GM10266 (cell line): ENCODE data around the gene UTP3.

Experiments used
- DNase-seq: peaks from one replicate; pipeline ENCODE4 v3.0.0; 2012; ENCODE audit errors: extremely low spot score
- TF ChIP-seq, protein P1 (sequence below): IDR thresholded peaks from 2 replicates; pipeline ENCODE4 v1.5.1; 2012; ENCODE audit warnings: mild to moderate bottlenecking, low read depth; ENCODE audit not compliant: control insufficient read depth, insufficient read depth; ENCODE audit errors: missing control alignments

UTP3 gene

DNA sequence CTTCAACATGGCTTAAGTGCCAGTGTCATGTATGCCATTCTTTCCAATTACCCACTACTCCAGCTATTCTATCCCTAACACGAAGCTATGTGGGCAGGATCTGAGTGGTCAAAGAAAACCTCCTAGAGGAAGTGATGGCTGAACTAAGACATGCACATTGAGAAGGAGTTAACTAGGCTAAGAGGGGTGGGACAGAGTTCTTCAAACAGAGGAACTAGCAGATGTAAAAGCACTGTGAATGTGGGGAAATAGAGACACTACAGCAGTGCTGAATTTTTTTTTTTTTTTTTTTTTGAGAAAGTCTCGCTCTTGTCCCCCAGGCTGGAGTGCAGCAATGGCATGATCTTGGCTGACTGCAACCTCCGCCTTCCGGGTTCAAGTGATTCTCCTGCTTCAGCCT is 28.2 kb upstream of the UTP3 start:
- TF ChIP-seq, protein P1, sequence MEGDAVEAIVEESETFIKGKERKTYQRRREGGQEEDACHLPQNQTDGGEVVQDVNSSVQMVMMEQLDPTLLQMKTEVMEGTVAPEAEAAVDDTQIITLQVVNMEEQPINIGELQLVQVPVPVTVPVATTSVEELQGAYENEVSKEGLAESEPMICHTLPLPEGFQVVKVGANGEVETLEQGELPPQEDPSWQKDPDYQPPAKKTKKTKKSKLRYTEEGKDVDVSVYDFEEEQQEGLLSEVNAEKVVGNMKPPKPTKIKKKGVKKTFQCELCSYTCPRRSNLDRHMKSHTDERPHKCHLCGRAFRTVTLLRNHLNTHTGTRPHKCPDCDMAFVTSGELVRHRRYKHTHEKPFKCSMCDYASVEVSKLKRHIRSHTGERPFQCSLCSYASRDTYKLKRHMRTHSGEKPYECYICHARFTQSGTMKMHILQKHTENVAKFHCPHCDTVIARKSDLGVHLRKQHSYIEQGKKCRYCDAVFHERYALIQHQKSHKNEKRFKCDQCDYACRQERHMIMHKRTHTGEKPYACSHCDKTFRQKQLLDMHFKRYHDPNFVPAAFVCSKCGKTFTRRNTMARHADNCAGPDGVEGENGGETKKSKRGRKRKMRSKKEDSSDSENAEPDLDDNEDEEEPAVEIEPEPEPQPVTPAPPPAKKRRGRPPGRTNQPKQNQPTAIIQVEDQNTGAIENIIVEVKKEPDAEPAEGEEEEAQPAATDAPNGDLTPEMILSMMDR: no peak
- DNase-seq: no peak

DNA sequence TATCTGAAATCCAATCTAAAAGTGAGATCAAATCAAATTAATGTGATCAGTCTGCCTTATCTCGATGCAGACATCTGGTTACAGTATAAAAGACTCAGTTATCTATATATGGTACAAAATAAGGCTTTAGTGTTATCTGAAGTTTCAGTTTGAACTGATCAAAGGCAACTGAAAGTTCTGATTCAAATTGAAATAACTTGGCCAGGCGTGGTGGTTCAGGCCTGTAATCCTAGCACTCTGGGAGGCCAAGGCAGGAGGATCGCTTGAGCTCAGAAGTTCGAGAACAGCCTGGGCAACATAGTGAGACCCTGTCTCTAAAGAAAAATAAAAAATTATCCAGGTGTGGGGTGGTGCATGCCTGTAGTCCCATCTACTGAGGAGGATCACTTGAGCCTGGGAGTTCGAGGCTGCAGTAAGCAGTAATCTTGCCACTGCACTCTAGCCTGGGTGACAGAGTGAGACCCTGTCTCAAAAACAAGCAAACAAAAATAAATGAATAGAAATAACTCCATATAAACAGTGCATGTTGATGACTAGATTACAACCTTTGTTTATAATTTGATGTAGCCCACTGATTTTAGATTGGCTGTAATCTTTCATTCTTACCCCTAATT is 26.9 kb upstream of the UTP3 start:
- DNase-seq: peak; percentile 19

DNA sequence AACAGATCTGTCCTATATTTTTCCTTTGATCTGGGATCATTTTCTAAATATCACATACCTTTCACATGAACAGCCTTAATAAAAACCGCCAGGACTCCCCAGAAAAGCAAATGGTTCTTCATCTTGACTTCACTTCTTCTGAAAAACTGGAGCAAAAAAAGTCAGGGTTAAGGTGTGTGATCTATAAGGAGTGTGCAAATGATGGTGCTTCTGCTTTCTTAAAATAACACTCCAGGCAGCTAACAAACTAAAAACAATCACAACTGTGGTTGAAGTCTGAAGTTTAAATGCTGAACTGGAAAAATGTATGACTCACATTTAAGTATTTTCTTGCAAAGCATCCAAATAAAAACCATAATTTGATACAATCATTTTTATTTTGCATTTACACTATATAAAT is 22.0 kb upstream of the UTP3 start, which contains the start of gene JCHAIN:
Gene JCHAIN (minus strand): TSS at position 140 of the 400 bp plus-strand sequence. CDS start 18 bp downstream, at position 122.
- DNase-seq: no peak
- TF ChIP-seq, protein P1: no peak

DNA sequence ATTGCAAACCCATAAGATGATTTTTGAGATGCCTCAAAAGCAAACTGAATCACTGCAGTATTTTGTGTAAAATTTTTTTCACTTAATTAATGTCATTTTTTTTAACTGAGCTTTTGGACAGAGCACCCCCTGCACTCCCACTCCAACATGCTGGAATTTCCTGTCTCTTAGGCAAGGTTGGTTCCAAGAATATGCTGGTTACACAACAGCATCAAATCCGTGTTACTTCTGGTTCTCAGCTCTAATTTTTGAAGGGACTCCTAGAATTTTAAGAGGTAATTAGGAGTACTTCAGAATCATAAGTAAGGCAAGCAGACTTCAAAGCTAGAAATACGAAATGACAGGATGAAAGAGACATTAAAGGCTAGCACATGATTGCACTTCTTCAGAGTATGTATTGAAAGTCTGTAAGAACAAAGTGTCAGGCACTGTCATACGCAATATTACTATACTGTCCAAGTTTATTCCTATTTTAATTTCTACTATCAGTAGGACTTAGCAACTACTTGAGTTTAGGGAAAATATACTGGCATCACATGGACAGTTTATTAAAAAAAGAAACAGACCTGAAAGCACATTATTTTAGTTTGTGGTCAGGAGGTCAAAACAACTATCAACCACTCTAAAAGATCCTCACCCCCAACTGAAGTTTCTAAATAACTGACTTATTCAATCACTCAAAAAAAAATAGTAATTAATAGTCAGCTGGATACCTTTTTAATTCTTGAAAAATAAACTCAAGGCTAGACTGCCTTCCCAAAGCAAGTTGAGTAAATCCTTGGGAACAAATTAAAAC is 20.4 kb upstream of the UTP3 start:
- DNase-seq: no peak

DNA sequence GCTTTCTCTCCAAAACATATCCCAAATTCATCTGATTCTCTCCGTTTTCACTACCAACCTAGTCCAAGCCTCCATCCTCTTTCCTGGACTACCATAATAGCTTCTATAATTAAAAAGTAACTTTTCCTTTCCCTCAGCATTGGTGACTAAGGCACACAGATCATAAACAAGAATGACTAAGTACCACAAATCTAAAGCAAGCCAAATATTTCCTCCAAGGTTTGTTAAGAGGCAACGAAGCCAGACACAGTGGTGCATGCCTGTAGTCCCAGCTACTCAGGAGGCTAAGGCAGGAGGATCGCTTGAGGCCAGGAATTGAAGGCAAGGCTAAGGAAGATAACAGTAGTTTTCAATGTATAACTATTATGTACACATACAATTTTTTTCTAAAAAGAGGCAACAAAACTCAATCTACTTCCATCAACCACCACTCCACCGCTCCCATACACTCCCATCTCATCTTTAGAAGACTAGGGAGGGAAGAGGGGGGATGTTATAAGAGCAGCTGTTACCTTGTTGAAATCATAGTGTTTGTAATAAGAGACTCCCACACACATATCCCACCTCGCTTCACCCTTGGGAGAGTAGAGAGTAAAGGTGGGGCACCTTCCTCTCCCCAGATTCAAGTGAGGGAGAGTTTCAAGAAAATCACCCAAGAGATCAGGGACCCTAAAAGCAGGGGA is 17.9 kb upstream of the UTP3 start:
- DNase-seq: no peak
- TF ChIP-seq, protein P1: no peak

More for the DNA sequence above, 20.4 kb upstream of the UTP3 start:
- TF ChIP-seq, protein P1: no peak

DNA sequence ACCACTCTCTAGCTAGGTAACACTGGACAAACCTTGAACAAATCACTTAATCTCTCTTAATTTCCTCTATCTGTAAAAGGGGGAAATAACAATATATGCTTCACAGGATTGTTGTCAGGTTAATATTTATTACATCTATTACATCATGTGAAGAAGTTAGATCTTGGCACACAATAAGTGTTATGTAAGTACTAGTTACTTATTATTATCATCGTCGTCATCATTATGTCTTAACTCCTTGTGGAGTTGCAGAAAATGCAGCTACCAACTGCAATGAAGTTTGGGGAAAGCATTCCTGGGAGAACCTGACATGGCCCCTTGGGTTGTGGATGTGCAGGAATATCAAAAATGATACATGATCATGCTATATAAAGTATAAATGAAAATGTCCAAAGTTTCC is 17.2 kb upstream of the UTP3 start:
- DNase-seq: no peak

DNA sequence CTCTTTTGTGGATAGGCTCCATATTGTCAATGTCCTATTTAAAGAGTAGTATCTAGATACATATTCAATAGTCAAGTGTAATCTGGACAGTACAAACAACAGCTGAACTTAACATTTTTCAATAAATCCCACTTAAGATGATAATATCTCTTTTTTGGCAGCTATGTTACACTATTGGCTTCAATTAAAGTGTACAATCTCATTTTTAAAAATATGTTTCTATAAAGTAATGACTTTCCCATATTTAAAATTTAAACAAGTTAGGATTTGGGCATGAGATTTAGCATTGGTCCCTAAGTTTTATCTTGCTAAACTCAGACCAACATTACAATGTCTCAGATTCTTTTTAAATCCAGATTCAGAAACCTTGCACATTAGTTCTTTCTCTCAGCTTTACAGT is 14.1 kb upstream of the UTP3 start:
- TF ChIP-seq, protein P1: no peak
- DNase-seq: no peak

More for the DNA sequence above, 17.2 kb upstream of the UTP3 start:
- TF ChIP-seq, protein P1: no peak
